Duodenal mucosa (tissue), 2 donors: ENCODE results near the gene MAGI1.

Experiments used
- H3K27ac ChIP-seq: one replicate; pipeline ENCODE4 v1.7.0; 2013; ENCODE audit warnings: low read depth, low read length
- H3K27me3 ChIP-seq, 2 donors: one replicate each; pipeline ENCODE4 v1.7.0; 2013; ENCODE audit warnings: low read length in 2 of 2, control low read depth in 1 of 2; ENCODE audit not compliant: insufficient read depth in 2 of 2, control insufficient read depth in 1 of 2
- H3K36me3 ChIP-seq, 2 donors: one replicate each; pipeline ENCODE4 v1.7.0; 2013; ENCODE audit warnings: low read length in 2 of 2, control low read depth in 1 of 2; ENCODE audit not compliant: insufficient read depth in 2 of 2, control insufficient read depth in 1 of 2
- H3K4me1 ChIP-seq, 2 donors: one replicate each; pipeline ENCODE4 v1.7.0; 2013; ENCODE audit warnings: low read length in 2 of 2, control low read depth in 1 of 2; ENCODE audit not compliant: insufficient read depth in 2 of 2, control insufficient read depth in 1 of 2
- H3K4me3 ChIP-seq, 2 donors: one replicate each; pipeline ENCODE4 v1.7.0; 2013; ENCODE audit warnings: low read length in 2 of 2, low read depth in 1 of 2
- H3K9ac ChIP-seq, 2 donors: one replicate each; pipeline ENCODE4 v1.7.0; 2013; ENCODE audit warnings: low read length in 2 of 2, low read depth in 1 of 2
- H3K9me3 ChIP-seq, 2 donors: one replicate each; pipeline ENCODE4 v1.7.0; 2013; ENCODE audit warnings: low read length in 2 of 2, control low read depth in 1 of 2; ENCODE audit not compliant: control insufficient read depth in 1 of 2

Gene MAGI1

GRCh38 chr3:65886391-65886790, 152.3 kb downstream of the MAGI1 start:
- no peaks in the 10 kb centered on the region for H3K9me3 ChIP-seq
- no peaks in the 10 kb centered on the region for H3K36me3 ChIP-seq
- no peaks in the 10 kb centered on the region for H3K27me3 ChIP-seq
- no peak overlapping the region for H3K4me3 ChIP-seq
- H3K9ac ChIP-seq: no peak overlapping the region
- peaks cover 4 to 13% of the 10 kb centered on the region in 2 donors for H3K4me1 ChIP-seq
- H3K27ac ChIP-seq: no peak overlapping the region

GRCh38 chr3:65884071-65884470, 154.6 kb downstream of the MAGI1 start:
- Histone ChIP-seq H3K27me3 (no peaks in the 10 kb centered on the region), H3K9ac (no peak overlapping the region), H3K36me3 (no peaks in the 10 kb centered on the region), H3K9me3 (no peaks in the 10 kb centered on the region), H3K4me1 (peaks cover 4 to 13% of the 10 kb centered on the region in 2 donors), H3K27ac (no peak overlapping the region), H3K4me3 (peak overlapping the region in 1 of 2 donors; percentile 51)

DNA sequence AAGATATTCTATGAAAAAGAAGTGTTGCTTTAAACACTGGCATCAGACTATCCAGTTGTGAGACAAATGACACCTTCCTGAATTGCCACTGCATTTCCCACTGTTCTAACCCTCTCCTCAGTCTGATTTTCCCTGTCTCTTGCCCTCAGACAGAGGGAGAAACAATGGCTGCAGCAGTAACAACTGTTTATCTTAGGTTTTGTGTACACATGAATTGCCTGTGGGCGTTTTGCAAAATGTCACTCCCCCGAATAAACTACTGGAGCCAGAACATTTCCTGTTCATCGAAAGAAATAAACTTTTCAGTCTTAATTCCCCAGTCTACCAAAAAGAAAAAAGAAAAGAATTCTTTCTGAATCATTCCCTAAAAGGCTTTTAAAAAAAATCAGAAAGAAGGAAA, 155.1 kb downstream of the MAGI1 start:
- Histone ChIP-seq H3K9ac (no peak overlapping the region), H3K4me3 (peak overlapping the region in 1 of 2 donors; percentile 51), H3K27ac (no peak overlapping the region)

DNA sequence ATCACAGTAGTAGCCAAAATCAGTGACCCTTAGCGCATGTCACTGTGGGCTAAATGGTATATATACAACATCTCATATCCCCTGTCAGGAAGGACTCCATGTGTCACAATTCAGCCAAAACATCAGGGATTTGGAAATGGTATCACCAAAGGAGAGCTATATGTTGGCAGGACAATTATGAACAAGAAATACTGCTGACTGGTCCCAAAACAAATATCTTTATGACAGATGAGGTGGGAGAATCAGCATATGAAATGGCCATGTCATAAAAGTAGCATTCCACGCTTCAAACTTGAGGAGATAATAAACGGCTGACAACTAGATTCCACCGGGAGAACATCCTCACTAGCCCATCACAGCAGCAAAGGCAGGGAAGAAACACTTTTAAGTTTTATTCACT, 158.4 kb downstream of the MAGI1 start:
- no peak overlapping the region for H3K27ac ChIP-seq
- H3K27me3 ChIP-seq: no peaks in the 10 kb centered on the region
- H3K4me1 ChIP-seq: peaks cover 4 to 13% of the 10 kb centered on the region in 2 donors
- H3K9me3 ChIP-seq: no peaks in the 10 kb centered on the region
- H3K9ac ChIP-seq: no peak overlapping the region
- no peak overlapping the region for H3K4me3 ChIP-seq
- no peaks in the 10 kb centered on the region for H3K36me3 ChIP-seq

More for the DNA sequence above, 155.1 kb downstream of the MAGI1 start:
- H3K9me3 ChIP-seq: no peaks in the 10 kb centered on the region
- peaks cover 4 to 13% of the 10 kb centered on the region in 2 donors for H3K4me1 ChIP-seq
- H3K36me3 ChIP-seq: no peaks in the 10 kb centered on the region
- no peaks in the 10 kb centered on the region for H3K27me3 ChIP-seq

GRCh38 chr3:65879372-65879771, 159.3 kb downstream of the MAGI1 start:
- H3K9me3 ChIP-seq: no peaks in the 10 kb centered on the region
- peaks cover 4 to 11% of the 10 kb centered on the region in 2 donors for H3K4me1 ChIP-seq
- H3K27ac ChIP-seq: no peak overlapping the region
- H3K36me3 ChIP-seq: no peaks in the 10 kb centered on the region
- no peak overlapping the region for H3K4me3 ChIP-seq
- H3K9ac ChIP-seq: no peak overlapping the region
- H3K27me3 ChIP-seq: no peaks in the 10 kb centered on the region

DNA sequence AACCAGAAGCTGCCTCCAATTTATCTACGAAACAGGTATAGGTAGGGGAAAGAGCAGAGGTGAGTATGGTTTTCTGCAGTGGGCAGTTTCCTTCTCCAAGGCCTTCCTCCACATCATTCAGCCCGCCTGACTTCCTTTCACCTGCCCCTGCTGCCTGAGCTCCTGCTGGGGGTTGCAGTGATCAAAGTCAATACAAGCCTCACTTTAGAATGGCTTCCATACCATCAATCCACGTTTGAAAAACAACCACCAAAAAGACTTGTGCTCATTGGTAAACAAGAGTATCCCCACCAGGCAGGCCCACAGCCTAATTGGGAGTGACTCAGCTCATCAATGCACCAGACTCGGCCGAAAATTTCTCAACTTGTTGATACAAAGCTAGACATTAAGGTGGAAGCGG, 159.9 kb downstream of the MAGI1 start:
- Histone ChIP-seq H3K27ac (no peak overlapping the region), H3K36me3 (no peaks in the 10 kb centered on the region), H3K4me3 (no peak overlapping the region), H3K4me1 (peaks cover 0 to 5% of the 10 kb centered on the region in 2 donors), H3K9me3 (no peaks in the 10 kb centered on the region), H3K9ac (no peak overlapping the region), H3K27me3 (no peaks in the 10 kb centered on the region)

DNA sequence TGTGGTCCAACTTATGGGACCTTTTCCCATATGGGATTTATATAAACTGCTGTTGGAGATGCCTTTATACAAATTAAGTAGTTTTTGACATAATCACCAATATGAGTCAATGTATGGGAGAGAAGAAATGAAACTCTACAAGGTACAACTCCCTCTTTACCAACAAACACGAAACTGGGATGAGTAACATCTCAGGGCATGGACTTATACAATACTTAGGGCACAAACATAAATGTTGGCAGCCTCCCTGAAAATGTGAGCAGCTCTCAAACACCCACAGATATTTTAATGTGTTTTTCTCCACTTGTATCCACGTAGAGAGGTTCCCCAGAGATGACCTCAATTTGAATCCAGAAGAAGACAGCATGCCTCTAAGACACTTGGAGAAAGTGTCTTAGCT, 161.6 kb downstream of the MAGI1 start:
- Histone ChIP-seq H3K27me3 (no peaks in the 10 kb centered on the region), H3K9me3 (no peaks in the 10 kb centered on the region), H3K4me1 (no peaks in the 10 kb centered on the region), H3K4me3 (no peak overlapping the region), H3K36me3 (no peaks in the 10 kb centered on the region), H3K27ac (no peak overlapping the region), H3K9ac (no peak overlapping the region)

GRCh38 chr3:65876028-65876420, 162.7 kb downstream of the MAGI1 start:
- no peaks in the 10 kb centered on the region for H3K27me3 ChIP-seq
- H3K4me3 ChIP-seq: no peak overlapping the region
- H3K36me3 ChIP-seq: no peaks in the 10 kb centered on the region
- H3K4me1 ChIP-seq: peaks cover 0 to 10% of the 10 kb centered on the region in 2 donors
- H3K9me3 ChIP-seq: no peaks in the 10 kb centered on the region
- H3K9ac ChIP-seq: no peak overlapping the region
- H3K27ac ChIP-seq: no peak overlapping the region

- Histone ChIP-seq H3K9me3 (no peaks in the 10 kb centered on the region), H3K27me3 (no peaks in the 10 kb centered on the region), H3K36me3 (no peaks in the 10 kb centered on the region), H3K9ac (no peak overlapping the region), H3K4me1 (peaks cover 0 to 10% of the 10 kb centered on the region in 2 donors), H3K27ac (no peak overlapping the region), H3K4me3 (no peak overlapping the region)
These were observed 163.2 kb downstream of the MAGI1 start for GRCh38 chr3:65875393-65876027.

- no peaks in the 10 kb centered on the region for H3K36me3 ChIP-seq
- no peak overlapping the region for H3K4me3 ChIP-seq
- no peaks in the 10 kb centered on the region for H3K27me3 ChIP-seq
- no peak overlapping the region for H3K9ac ChIP-seq
- peaks cover 0 to 10% of the 10 kb centered on the region in 2 donors for H3K4me1 ChIP-seq
- H3K27ac ChIP-seq: no peak overlapping the region
- no peaks in the 10 kb centered on the region for H3K9me3 ChIP-seq
These were observed 164.8 kb downstream of the MAGI1 start for GRCh38 chr3:65873869-65874268.
